Effector CD8-positive, alpha-beta T cell (primary cell): ENCODE measurements around the gene GALNT14.
"Not testable (repeated sequence)": the region's sequence is repeated elsewhere in the genome, so short reads cannot be mapped to it uniquely, and the experiment has no call there.

ENCODE experiments used
- DNase-seq: peaks from one replicate; lab custom pipeline; 2025; lab: John Stamatoyannopoulos, UW
- total RNA-seq, 4 experiments: gene quantifications; one replicate each; lab custom pipeline; 2026; lab: John Stamatoyannopoulos, UW

The GALNT14 gene
- total RNA-seq, result 0 to 0.58 (median 0.27) reads per million in 4 experiments

- DNase-seq, result no peak
Observed at GRCh38 chr2:31138037-31138962, at the start of gene GALNT14. Gene GALNT14, minus strand, starts transcription at chr2:31138440. Its CDS starts 354 bp downstream, at chr2:31138086.

GRCh38 chr2:31187166-31187565 is 48.9 kb upstream of the GALNT14 start:
- DNase-seq, result no peak

- DNase-seq, result not testable (repeated sequence)
Observed at GRCh38 chr2:31183973-31184372, 45.7 kb upstream of the GALNT14 start.

- no peak for DNase-seq
Observed at GRCh38 chr2:31176742-31177141, 38.5 kb upstream of the GALNT14 start.

- DNase-seq, result no peak
Observed at GRCh38 chr2:31171142-31171541, 32.9 kb upstream of the GALNT14 start.

GRCh38 chr2:31170071-31170698 is 31.9 kb upstream of the GALNT14 start:
- no peak for DNase-seq

GRCh38 chr2:31168291-31168690 is 30.1 kb upstream of the GALNT14 start:
- no peak for DNase-seq

- no peak for DNase-seq
Observed at GRCh38 chr2:31166925-31167324, 28.7 kb upstream of the GALNT14 start.

GRCh38 chr2:31163011-31163539 is 24.8 kb upstream of the GALNT14 start:
- DNase-seq, result no peak

- no peak for DNase-seq
Observed at GRCh38 chr2:31161637-31162036, 23.4 kb upstream of the GALNT14 start.

GRCh38 chr2:31151501-31151900 is 13.3 kb upstream of the GALNT14 start:
- DNase-seq, result no peak

GRCh38 chr2:31150120-31150670 is 12.0 kb upstream of the GALNT14 start:
- no peak for DNase-seq

- DNase-seq, result no peak
Observed at GRCh38 chr2:31148514-31148913, 10.3 kb upstream of the GALNT14 start.

- DNase-seq, result no peak
Observed at GRCh38 chr2:31147645-31148044, 9.4 kb upstream of the GALNT14 start.

- no peak for DNase-seq
Observed at GRCh38 chr2:31142110-31142509, 3.9 kb upstream of the GALNT14 start.

GRCh38 chr2:31141443-31142085 is 3.3 kb upstream of the GALNT14 start:
- no peak for DNase-seq

GRCh38 chr2:31140151-31140550 is 1.9 kb upstream of the GALNT14 start:
- no peak for DNase-seq

GRCh38 chr2:31139671-31140070 is 1.4 kb upstream of the GALNT14 start:
- no peak for DNase-seq

- DNase-seq, result no peak
Observed at GRCh38 chr2:31137211-31138036, 816 bp downstream of the GALNT14 start.

- DNase-seq, result no peak
Observed at GRCh38 chr2:31136732-31137131, 1.5 kb downstream of the GALNT14 start.

- no peak for DNase-seq
Observed at GRCh38 chr2:31136000-31136399, 2.2 kb downstream of the GALNT14 start.
